Osteoblast (primary cell): ENCODE results near the gene MRGPRF. TPM values are rescaled to one million over a fixed set of nuclear protein-coding genes. Genes with fewer than 3 reads are reported as not detected.

Source experiments
- DNase-seq: peaks from one replicate; pipeline ENCODE4 v3.0.0; 2011; ENCODE audit warnings: low spot score, mixed read lengths; ENCODE audit not compliant: insufficient read length; ENCODE audit errors: missing footprints
- H2AFZ ChIP-seq: 2 replicates; pipeline ENCODE4 v1.6.0; 2011; ENCODE audit warnings: mild to moderate bottlenecking, low read length
- H3K27ac ChIP-seq: 2 replicates; pipeline ENCODE4 v1.5.1; 2011; ENCODE audit warnings: mild to moderate bottlenecking, low read depth, low read length, moderate library complexity
- H3K27me3 ChIP-seq: 2 replicates; pipeline ENCODE4 v1.6.0; 2012; ENCODE audit warnings: mild to moderate bottlenecking, control low read depth, inconsistent platforms, low read length, moderate library complexity; ENCODE audit not compliant: insufficient read depth
- H3K36me3 ChIP-seq: 2 replicates; pipeline ENCODE4 v1.5.1; 2011; ENCODE audit warnings: mild to moderate bottlenecking, low read length, control low read depth, moderate library complexity; ENCODE audit not compliant: insufficient read depth
- H3K4me1 ChIP-seq: 2 replicates; pipeline ENCODE4 v1.5.1; 2011; ENCODE audit warnings: mild to moderate bottlenecking, low read length, control low read depth, moderate library complexity; ENCODE audit not compliant: insufficient read depth
- H3K4me2 ChIP-seq: 2 replicates; pipeline ENCODE4 v1.6.0; 2011; ENCODE audit warnings: mild to moderate bottlenecking, low read length; ENCODE audit not compliant: insufficient read depth
- H3K4me3 ChIP-seq: fragments of 200-600 bp; sonication (generic); 3 replicates; pipeline ENCODE4 v1.5.1; 2012; ENCODE audit warnings: mild to moderate bottlenecking, low read length, inconsistent platforms; ENCODE audit not compliant: insufficient read depth
- H3K79me2 ChIP-seq: 2 replicates; pipeline ENCODE4 v1.6.0; 2012; ENCODE audit warnings: mild to moderate bottlenecking, low read length, control low read depth, inconsistent platforms; ENCODE audit not compliant: insufficient read depth
- H3K9me3 ChIP-seq: 2 replicates; pipeline ENCODE4 v1.5.1; 2011; ENCODE audit warnings: low read depth, low read length, control low read depth
- H4K20me1 ChIP-seq: 2 replicates; pipeline ENCODE4 v1.6.0; 2012; ENCODE audit warnings: mild to moderate bottlenecking, low read length, control low read depth; ENCODE audit not compliant: insufficient read depth
- total RNA-seq: library from RNA; depleted of rRNA; stranded (reverse); fragments of >200 nt; gene quantifications from 2 replicates; pipeline ENCODE4 v1.2.3, GENCODE V29; 2012
- TF ChIP-seq, protein P1 (sequence below): IDR thresholded peaks from 2 replicates; pipeline ENCODE4 v1.5.1; 2011; ENCODE audit warnings: mild to moderate bottlenecking, low read depth, low read length, moderate library complexity; ENCODE audit errors: extremely low read depth

Gene MRGPRF
- total RNA-seq, 1 donor = 39.4 TPM

DNA sequence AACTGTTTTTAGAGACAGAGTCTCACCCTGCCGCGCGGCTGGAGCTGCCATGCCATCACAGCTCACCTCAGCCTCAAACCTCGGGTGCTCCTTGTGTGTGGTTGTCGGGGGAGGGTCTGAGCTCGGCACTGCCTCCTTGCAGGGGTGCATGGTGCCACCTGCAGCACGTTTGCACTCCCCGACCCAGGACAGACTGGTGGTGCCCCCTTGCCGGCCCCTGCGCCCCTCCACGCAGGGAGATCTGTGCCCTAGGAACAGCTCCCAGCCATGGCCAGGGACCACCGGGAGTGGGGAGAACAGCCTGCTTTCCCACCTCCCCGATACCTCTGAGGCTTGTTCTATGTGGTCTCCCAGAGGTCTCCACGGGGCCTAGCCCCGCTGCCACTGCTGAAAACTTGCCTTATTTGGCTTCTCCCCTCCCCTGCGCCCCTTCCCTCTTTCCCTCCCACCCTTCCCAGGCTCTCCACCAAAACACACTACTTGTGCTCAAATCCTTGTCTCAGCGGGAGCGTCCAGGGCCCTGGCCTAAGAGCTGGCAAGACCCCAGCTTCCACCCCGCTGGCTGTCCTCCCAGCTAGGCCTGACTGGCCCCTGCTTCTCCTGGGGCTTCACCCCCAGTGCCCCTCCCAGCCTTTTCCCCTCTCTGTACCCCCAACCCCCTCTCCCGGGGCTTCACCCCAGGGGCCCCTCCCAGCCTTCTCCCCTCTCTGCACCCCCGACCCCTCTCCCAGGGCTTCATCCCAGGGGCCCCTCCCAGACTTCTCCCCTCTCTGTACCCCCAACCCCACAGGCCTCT, 22.3 kb upstream of the MRGPRF start:
- no peaks in the 10 kb centered on the region for H3K79me2 ChIP-seq
- H3K4me3 ChIP-seq = no peak overlapping the region
- H3K27me3 ChIP-seq = peaks cover 4% of the 10 kb centered on the region
- no peak overlapping the region for H2AFZ ChIP-seq
- no peaks in the 10 kb centered on the region for H4K20me1 ChIP-seq
- no peak overlapping the region for H3K27ac ChIP-seq
- H3K4me2 ChIP-seq = no peak overlapping the region
- H3K36me3 ChIP-seq = no peaks in the 10 kb centered on the region
- peak; percentile 49 for DNase-seq
- TF ChIP-seq, protein P1, sequence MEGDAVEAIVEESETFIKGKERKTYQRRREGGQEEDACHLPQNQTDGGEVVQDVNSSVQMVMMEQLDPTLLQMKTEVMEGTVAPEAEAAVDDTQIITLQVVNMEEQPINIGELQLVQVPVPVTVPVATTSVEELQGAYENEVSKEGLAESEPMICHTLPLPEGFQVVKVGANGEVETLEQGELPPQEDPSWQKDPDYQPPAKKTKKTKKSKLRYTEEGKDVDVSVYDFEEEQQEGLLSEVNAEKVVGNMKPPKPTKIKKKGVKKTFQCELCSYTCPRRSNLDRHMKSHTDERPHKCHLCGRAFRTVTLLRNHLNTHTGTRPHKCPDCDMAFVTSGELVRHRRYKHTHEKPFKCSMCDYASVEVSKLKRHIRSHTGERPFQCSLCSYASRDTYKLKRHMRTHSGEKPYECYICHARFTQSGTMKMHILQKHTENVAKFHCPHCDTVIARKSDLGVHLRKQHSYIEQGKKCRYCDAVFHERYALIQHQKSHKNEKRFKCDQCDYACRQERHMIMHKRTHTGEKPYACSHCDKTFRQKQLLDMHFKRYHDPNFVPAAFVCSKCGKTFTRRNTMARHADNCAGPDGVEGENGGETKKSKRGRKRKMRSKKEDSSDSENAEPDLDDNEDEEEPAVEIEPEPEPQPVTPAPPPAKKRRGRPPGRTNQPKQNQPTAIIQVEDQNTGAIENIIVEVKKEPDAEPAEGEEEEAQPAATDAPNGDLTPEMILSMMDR = no peak
- peaks cover 11% of the 10 kb centered on the region for H3K4me1 ChIP-seq
- no peaks in the 10 kb centered on the region for H3K9me3 ChIP-seq

DNA sequence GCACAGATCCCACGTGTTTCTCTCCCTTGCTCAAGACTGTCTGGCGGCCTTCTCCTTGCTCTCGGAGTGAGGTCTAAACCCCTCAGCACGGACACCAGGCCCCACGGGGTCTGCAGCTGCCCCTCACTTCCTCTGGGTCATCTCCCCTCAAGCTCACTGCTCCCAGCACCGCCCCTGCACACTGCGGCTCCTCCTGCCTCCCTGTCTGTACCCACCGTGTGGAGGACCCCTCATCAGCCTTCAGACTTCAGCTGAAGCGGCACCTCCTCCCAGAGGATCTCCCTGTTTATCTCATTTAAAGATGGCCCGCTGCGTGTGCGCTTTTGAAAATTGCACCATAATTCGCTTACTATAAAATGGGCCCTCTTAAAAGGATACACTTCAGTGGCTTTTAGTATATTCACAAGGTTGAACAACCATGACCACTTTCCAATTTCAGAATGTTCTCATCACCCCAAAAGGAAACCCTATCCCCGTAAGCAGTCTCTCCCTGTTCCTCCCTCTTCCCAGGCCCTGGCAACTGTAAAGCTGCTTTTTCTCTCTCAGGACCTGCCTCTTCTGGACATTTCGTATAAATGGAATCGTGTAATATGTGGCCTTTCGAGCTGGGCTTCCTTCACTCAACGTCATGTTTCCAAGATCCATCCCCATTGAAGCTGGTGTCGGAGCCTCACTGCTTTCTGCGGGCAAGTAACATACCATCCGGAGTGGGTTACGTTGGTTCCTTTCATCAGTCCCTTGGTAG, 21.2 kb upstream of the MRGPRF start:
- Histone ChIP-seq H3K4me2 (no peak overlapping the region), H3K4me3 (no peak overlapping the region), H2AFZ (no peak overlapping the region), H3K79me2 (no peaks in the 10 kb centered on the region), H3K36me3 (no peaks in the 10 kb centered on the region), H3K4me1 (peaks cover 7% of the 10 kb centered on the region), H3K27me3 (peaks cover 4% of the 10 kb centered on the region), H3K27ac (no peak overlapping the region), H4K20me1 (no peaks in the 10 kb centered on the region), H3K9me3 (no peaks in the 10 kb centered on the region)
- TF ChIP-seq, protein P1 = no peak
- peak; percentile 62 for DNase-seq

DNA sequence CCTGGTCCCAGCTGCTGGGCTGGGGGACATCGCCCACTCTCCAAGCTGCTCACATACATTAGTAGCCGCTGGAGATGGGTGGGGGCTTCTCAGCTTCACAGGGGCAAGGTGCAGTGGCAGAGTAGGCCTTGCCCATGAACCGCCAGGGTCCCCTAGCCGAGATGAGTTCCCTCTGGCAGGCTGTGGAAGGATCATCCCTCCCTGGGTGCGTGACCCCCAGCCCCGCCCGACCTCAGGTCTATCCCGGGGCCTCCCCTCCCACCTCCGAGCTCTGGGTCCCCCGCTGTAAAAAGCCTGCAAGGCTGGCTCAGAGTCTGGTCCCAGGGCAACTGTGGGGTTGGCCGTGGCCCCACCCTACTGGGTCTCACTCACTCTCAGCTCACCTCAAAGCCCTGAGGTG, 20.4 kb upstream of the MRGPRF start:
- H3K36me3 ChIP-seq = no peaks in the 10 kb centered on the region
- no peak overlapping the region for H3K4me2 ChIP-seq
- no peak overlapping the region for H2AFZ ChIP-seq

More for the DNA sequence above, 20.4 kb upstream of the MRGPRF start:
- H3K27me3 ChIP-seq = peaks cover 4% of the 10 kb centered on the region
- DNase-seq = no peak
- H3K27ac ChIP-seq = no peak overlapping the region
- no peak overlapping the region for H3K4me3 ChIP-seq
- TF ChIP-seq, protein P1 = no peak
- H3K4me1 ChIP-seq = peaks cover 7% of the 10 kb centered on the region
- no peaks in the 10 kb centered on the region for H3K79me2 ChIP-seq
- H3K9me3 ChIP-seq = no peaks in the 10 kb centered on the region
- no peaks in the 10 kb centered on the region for H4K20me1 ChIP-seq
